Effector CD8-positive, alpha-beta T cell (primary cell): Measurements from ENCODE around the gene C2CD4D.

Source experiments
- DNase-seq: peaks from one replicate; lab custom pipeline; 2025; lab: John Stamatoyannopoulos, UW

C2CD4D gene

DNA sequence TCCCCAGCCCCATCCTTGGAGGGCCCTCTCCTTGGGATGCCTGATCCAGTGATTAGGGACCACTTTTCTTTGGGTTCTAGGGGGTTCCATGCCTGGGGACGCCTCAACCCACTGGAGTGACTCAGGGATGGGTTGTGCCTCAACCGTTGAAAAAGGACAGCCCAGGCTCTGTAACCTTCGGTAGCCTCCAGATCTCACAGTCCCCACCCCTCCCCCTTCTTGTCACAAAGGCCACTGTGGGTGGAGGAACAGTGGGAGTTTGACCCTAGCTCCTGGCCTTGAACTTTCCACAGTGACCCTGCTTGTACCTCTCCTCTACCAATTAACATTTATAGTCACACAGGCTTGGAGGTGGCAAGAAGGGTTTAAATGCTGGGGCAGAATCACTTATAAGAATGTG, 5.4 kb downstream of the C2CD4D start:
- no peak for DNase-seq

GRCh38 chr1:151833172-151833900, 6.3 kb downstream of the C2CD4D start:
- DNase-seq, result no peak

DNA sequence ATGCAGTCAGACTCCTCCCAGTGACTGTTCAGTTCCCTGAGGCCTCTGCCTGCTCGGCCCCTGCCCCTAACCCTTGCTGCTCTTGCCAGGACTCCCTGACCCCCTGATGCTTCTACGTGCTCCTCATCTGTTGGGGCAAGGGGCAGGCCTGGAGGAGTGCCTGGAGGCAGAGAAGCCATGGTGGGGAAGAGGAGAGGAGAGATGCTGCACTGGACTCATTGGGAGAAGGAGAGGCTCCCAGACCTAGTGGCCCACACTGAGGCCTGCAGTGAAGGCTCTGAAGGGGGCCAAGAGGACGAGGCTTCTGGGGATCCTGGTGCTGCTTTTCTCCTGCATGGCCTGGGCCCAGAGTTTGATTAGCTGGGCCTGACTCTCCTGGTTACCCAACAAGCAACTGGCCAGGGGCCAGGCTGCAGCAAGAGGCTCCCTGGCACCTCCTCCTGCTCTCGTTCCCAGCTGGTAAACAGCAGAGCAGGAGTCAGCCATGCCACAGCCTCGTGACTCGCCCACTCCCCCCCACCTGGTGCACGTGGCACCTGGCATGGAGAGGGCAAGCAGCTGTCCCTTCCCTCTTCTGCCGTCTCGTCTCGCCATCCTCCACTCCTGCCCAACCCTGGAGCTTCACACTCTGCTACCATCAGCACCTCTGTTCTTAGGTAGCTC, 7.2 kb downstream of the C2CD4D start:
- no peak for DNase-seq

DNA sequence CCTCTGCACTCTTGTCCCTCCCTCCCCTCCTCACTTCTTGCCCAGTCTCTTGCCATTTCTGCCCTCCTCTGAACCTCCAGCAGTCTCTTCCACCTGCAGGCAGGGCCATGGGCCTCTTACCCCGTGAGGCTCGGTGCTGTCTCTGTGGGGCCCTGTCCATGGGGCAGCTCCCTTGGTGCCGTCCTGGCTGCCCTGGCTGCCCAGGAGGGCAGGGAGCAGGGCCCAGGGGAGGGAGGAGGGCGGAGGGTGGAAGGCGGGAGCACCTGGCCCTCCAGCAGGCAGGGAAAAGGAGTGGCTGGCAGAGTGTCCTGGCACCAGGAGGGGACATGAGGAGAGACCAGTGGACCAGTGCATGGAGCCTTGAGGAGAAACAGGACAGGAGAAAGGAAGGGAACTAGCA, 8.0 kb downstream of the C2CD4D start, which contains the start of gene RORC:
Gene RORC (minus strand): TSS at position 198 of the 400 bp plus-strand sequence. CDS start 38 bp downstream, at position 160.
- DNase-seq, result no peak

DNA sequence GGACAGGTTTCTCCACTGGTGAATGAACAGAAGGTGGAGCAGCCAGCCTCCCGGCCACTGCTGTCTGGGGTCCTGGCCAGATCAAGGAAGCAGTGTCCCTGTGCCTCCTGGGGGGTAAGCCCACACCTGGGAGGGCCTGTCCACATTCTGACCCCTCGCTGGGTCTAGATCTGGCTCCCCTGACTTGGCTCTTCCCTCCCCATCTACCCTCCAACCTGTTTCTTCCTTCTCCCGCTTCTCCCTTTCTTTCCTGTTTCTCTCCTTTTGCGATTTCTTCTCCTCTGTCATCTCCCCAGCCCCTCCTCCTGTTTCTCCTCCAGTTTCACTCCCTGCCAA, 8.4 kb downstream of the C2CD4D start:
- DNase-seq, result no peak

DNA sequence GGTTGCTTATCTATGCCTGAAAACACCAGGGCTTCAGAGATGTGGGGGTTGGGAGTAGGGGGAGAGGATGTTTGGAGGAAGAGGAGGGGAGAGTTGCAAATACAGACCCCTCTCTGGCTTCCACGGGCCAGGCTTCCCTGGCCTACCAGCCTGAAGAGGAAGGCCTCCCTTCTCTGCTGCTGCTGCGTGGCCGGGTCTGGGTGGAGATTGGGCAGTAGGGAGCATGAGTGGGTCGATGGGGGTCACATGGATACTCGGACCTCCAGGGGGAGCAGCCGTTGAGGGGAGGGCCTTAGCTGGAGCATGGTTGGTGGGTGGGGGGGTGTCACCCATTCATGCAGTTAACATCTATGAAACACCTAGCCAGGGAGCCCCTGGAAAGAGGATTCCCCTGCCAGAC, 9.6 kb downstream of the C2CD4D start:
- no peak for DNase-seq

DNA sequence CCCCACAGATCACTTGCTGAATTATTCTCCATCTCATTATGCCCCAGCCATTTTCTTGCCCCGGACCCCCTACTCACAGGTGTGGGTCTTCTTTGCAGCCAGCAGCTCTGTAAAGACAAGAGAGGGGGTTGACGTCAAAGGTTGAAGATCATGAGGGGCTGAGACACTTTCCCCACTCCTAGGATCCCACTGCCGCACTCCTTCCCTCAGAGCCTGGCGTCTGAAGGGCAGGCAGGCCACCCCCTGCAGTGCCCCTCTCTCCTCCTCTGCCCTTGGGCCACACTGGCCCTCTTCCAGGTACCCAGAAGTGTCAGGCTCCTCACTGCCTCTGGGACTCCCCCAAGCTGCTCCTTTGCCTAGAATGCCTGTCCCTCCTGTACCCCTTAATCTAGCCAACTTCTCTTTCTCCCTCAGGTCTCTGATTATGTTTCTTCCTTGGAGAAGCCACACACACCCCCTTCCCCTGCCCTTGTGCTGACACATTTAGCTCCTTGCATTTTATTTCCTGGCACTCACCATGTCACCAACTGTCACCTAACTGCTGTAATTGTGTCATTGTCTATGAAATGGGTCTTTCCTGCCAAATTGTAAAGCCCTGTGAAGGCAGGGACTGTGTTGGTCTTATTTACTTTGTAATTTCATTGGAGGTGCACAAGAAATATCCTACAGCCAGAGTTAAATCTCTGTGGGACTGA, 10.1 kb downstream of the C2CD4D start:
- no peak for DNase-seq

GRCh38 chr1:151828921-151829320, 10.7 kb downstream of the C2CD4D start:
- no peak for DNase-seq

DNA sequence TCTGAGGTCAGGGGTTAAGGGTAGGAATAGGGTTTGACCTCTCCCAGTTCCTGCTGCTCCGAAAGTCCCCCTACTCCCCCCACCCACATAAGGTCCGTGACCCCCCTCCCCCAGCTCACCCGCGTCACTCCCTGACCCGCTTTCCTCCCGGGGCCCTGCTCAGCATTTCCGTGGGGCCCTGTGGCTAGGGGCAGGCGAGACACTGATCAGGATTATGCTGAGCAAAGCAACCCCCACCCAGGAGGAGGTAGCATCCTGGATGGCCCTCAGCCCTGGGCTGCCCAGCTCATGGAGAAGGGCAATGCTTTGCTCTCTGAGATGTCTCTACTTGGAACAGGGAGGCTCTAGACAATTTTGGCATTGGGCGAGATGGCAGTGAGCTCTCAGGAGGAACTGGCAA, 11.8 kb downstream of the C2CD4D start:
- DNase-seq, result no peak

DNA sequence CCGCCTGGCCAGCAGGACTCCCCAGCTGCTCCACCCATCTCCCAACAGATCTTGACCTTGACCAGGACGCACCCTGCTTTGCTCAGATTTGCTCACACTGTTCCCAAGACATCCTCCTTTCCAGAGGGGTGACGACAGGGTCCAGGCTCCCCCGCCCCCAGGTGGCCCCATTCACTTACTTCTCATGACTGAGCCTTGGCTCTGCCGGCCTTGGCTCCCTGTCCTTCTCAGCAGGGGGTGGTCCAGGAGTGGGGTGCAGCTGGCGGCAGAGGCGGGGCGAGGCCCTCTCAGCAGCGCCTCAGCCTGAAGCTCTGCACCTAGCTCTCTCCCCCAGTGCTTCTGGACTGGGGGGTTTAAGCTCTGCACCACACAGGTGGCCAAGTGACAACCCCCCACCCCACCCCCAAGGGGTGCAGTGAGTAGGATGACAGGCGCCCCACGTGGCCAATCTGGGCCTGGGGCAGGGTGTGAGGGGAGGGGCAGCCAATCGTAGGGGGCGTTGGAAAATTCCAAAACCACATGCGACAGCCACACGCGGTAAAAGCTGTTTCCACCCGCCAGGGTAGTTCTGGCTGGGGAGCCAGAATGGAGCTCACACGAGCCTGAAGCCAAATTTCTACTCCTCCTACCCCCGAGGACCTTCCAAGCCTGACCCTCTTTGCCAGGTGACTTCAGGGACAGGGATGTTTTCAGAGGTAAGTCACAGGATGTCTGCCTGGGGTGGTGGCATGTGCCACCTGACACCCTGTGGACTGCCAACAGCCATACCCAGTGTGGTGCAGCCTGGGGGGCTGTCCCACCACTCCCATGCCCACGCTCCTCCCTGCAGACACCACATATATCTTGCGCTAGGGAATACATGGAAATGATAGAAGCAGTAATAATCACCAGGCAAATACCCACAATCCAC, 13.6 kb downstream of the C2CD4D start:
- DNase-seq, result no peak

- DNase-seq, result no peak
Measured at GRCh38 chr1:151825204-151825603, 14.4 kb downstream of the C2CD4D start.

DNA sequence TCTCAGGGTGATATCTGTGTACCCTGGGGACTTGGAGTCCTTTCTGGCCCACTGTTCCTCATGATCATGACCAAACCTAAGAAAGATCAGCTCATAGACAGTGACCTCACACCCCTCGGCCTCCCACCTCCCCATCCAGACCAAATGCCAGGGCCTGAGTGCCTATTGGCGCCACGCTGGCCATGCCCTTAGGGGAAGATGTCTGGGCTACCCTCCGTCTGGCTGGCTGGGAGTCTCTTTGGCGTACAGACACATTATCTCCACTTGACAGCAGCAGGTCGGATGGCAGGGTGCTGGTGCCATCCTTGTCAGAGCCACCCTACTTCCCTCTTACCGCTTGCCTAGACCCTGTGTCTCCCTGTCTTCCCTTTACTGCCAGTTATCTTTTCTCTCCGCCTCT, 16.4 kb downstream of the C2CD4D start:
- DNase-seq, result no peak

- DNase-seq, result no peak
Measured at GRCh38 chr1:151822404-151822803, 17.2 kb downstream of the C2CD4D start.

- no peak for DNase-seq
Measured at GRCh38 chr1:151820940-151821339, 18.7 kb downstream of the C2CD4D start.

DNA sequence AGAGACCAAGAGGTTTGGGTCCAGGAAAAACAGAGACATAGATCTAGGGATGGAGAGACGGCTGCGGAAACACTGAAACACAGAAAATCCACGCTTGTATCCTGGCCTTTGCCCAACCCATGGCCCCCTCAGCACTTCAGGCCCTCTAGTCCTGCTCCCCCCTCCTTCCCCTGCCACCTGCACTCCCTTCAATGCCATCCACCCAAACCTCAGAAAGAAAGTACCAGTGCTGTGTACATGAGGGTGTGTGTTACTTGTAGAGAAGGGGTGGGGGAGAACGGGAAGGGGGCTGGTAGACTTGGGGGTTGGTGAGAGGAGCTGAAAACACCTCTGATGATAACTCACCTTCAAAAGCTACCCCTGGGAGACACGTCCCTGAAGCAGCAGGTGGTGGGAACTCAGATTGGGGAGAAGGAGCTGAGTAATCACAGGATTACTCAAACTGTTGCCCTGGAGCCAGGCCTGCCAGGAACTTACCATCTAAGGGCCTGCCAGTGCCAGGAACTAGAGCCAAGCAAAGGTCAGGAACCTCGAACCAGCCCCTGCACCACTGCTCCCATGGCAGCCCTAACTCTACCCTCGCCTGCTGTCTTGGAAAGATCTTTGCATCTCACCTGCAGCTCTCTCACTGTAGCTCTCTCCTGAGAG, 19.5 kb downstream of the C2CD4D start:
- DNase-seq, result no peak

DNA sequence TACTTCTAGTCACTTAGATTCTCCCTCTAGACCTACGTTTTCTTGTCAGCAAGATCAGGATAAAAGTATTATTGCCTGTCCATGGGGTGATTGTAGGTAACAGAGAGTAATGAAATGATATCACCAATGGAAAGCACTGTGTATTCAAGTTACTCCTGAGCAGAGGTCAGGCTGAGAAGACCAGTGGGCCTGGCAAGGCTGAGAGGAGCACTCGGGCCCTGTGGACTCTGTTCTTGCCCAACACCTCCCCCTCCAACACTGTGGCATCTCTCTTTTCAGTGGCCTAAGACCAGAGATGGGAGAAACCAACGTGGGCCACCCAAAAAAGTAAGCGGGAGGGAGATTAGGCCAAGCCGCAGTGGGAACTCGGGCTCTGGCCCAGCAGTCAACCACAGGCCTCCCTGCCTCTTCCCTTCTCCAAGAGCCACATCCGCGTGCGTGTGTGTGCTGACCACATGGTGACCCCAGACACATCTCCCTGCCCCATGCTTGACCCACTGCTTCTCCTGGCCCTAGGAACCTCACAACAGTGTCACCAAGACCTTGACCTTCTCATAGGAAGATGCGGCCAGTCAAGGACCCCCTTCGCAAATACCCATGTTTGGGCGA, 20.3 kb downstream of the C2CD4D start:
- DNase-seq, result no peak

DNA sequence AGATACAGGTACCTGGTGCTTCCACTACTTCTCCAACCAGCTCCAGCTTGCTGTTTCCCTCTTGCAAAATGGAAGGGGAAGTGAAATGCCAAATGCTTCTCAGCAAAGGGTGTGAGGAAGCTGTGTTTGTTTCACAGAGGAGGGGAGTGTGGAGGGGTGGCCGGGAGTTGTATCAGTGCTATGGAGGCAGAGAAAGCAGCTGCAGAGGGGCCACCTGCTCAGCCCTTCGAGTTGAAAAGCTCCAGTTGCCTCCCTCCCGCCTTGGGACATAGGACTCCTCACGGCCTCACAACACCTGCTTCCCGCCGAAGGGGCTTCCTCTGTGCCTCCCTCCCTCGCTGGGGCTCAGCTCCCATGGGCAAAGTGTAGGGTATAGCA, 22.3 kb downstream of the C2CD4D start:
- no peak for DNase-seq

- DNase-seq, result no peak
Measured at GRCh38 chr1:151816548-151817352, 22.9 kb downstream of the C2CD4D start.

- no peak for DNase-seq
Measured at GRCh38 chr1:151815716-151816327, 23.8 kb downstream of the C2CD4D start.
